Left ventricle myocardium inferior (tissue), 1 donor: ENCODE results near the gene PLA2G4C. TPM values are rescaled to one million over a fixed set of nuclear protein-coding genes. Genes with fewer than 3 reads are reported as not detected.

Source experiments
- DNase-seq: peaks from one replicate; pipeline ENCODE4 v3.0.0-alpha.2; 2020
- H3K27ac ChIP-seq: fragments of 200-600 bp; replicated peaks from 2 replicates; pipeline ENCODE4 v1.8.0; 2021
- H3K27me3 ChIP-seq: fragments of 200-600 bp; 2 replicates; pipeline ENCODE4 v1.8.0; 2021; ENCODE audit warnings: low read depth
- H3K36me3 ChIP-seq: fragments of 200-600 bp; 2 replicates; pipeline ENCODE4 v1.8.0; 2021
- H3K4me1 ChIP-seq: fragments of 200-600 bp; 2 replicates; pipeline ENCODE4 v1.8.0; 2021
- H3K4me3 ChIP-seq: fragments of 200-600 bp; 2 replicates; pipeline ENCODE4 v1.8.0; 2021; ENCODE audit warnings: mild to moderate bottlenecking, moderate library complexity
- H3K9me3 ChIP-seq: fragments of 200-600 bp; replicated peaks from 2 replicates; pipeline ENCODE4 v1.8.0; 2021
- intact Hi-C: fragments of 100-400 bp; cut with micrococcal nuclease; formaldehyde crosslinking; loops from one replicate; pipeline ENCODE4 v1.11.0; 2022
- long read RNA-seq: library from polyadenylated mRNA; unstranded; transcript quantifications from one replicate; pipeline ENCODE4 v2.0.0, GENCODE V29; 2021
- total RNA-seq: library from RNA; stranded (reverse); fragmentation: NEBNext Ultra II Directional; extraction: Animal tissue kit (Norgen Biotek cat#: 25700); gene quantifications from one replicate; pipeline ENCODE4 v1.2.1, GENCODE V29; 2021
- TF ChIP-seq, protein P1 (sequence below): fragments of 200-600 bp; IDR thresholded peaks from 2 replicates; pipeline ENCODE4 v1.8.0; 2021; ENCODE audit warnings: antibody characterized with exemption, mild to moderate bottlenecking, borderline replicate concordance
- donor health status: DM: no; HTN: yes; CAD: no; lungs with severe emphysema.

The PLA2G4C gene, protein sequence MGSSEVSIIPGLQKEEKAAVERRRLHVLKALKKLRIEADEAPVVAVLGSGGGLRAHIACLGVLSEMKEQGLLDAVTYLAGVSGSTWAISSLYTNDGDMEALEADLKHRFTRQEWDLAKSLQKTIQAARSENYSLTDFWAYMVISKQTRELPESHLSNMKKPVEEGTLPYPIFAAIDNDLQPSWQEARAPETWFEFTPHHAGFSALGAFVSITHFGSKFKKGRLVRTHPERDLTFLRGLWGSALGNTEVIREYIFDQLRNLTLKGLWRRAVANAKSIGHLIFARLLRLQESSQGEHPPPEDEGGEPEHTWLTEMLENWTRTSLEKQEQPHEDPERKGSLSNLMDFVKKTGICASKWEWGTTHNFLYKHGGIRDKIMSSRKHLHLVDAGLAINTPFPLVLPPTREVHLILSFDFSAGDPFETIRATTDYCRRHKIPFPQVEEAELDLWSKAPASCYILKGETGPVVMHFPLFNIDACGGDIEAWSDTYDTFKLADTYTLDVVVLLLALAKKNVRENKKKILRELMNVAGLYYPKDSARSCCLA
- 35.3 TPM for total RNA-seq
- long read RNA-seq, transcript PLA2G4C-222 (17 exons, 1,984 nt) = major isoform, 18 of 43 reads
- long read RNA-seq, transcript PLA2G4C-201 (17 exons, 2,496 nt) = minor isoform, 6 of 43 reads
- long read RNA-seq, partial matches to known transcripts = 6 of 43 reads
- long read RNA-seq, other reads (novel, unspliced or antisense) = 12 of 43 reads

DNA sequence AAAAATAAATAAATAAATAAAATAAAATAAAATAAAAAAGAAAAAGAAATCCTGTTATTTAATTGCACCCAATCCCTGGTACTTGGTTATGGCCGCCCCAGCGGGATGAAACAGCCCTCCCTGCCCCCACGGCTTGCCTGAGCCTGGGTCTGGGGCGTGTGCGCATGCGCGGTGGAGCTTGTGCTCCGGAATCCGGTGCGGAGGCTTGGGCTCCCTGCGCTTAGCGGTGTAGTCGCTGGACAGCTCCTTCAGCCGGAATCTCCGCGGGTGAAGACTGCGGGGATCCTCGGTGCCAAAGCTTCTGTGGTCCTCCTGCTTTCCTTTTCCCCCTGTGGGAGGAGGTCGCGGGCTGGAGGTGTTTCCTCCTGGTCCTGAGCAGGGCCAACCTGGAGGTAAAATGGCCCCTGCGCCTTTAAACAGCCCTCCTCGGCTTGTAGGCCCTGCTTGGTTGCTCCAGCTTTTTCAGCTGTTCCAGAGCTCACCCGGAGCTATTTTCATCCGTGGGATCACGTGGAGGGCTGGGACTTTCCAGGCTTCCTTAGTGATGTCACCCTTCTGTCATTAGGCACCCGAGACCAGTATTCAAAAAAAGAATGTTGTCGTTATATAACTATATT is at the start of gene PLA2G4C:
Gene PLA2G4C (minus strand): TSS at position 468 of the 617 bp plus-strand sequence. CDS start 4,288 bp downstream, outside the sequence.
- no peaks in the 10 kb centered on the region for H3K9me3 ChIP-seq
- intact Hi-C loops = no loop called here
- peak; percentile 92 for DNase-seq
- peak within 1 kb of the TSS; percentile 67 for H3K4me3 ChIP-seq
- H3K36me3 ChIP-seq = no peaks in the 10 kb centered on the region
- H3K4me1 ChIP-seq = peaks cover 37% of the 10 kb centered on the region
- no peaks in the 10 kb centered on the region for H3K27me3 ChIP-seq
- TF ChIP-seq, protein P1, sequence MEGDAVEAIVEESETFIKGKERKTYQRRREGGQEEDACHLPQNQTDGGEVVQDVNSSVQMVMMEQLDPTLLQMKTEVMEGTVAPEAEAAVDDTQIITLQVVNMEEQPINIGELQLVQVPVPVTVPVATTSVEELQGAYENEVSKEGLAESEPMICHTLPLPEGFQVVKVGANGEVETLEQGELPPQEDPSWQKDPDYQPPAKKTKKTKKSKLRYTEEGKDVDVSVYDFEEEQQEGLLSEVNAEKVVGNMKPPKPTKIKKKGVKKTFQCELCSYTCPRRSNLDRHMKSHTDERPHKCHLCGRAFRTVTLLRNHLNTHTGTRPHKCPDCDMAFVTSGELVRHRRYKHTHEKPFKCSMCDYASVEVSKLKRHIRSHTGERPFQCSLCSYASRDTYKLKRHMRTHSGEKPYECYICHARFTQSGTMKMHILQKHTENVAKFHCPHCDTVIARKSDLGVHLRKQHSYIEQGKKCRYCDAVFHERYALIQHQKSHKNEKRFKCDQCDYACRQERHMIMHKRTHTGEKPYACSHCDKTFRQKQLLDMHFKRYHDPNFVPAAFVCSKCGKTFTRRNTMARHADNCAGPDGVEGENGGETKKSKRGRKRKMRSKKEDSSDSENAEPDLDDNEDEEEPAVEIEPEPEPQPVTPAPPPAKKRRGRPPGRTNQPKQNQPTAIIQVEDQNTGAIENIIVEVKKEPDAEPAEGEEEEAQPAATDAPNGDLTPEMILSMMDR = no peak
- H3K27ac ChIP-seq = peak within 1 kb of the TSS; percentile 96

DNA sequence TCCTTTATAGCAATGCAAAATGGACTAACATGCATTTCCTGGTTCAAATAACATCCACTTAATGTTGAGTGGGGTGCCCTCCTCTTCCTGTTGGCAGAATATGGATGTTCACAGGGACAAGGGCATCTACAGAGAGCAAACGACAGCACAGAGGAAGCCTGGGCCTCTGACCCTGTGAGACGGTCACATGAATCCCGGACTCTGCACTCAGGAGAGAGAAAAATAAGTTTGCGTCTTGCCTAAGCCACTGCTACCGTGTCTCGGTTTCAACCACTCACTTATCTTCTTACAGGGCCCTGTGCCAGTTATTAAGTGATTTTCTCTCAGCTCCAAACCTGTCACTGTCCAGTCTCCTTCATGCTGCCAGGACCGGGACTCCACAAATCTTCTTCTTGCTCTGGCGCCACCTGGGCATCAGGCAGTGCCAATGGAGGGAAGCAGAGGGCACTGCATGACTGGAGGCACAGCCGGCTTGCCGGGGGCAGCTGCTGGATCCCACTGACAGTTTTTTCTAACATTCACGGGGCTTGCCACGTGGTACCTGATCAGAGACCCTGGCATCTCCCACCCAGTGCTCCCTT is 47.7 kb upstream of the PLA2G4C start:
- H3K27me3 ChIP-seq = no peaks in the 10 kb centered on the region
- no peaks in the 10 kb centered on the region for H3K9me3 ChIP-seq
- no peaks in the 10 kb centered on the region for H3K36me3 ChIP-seq
- TF ChIP-seq, protein P1 = peak; percentile 31
- H3K4me1 ChIP-seq = no peaks in the 10 kb centered on the region
- intact Hi-C loops = no loop called here
- DNase-seq = no peak
- no peak overlapping the region for H3K4me3 ChIP-seq
- H3K27ac ChIP-seq = no peak overlapping the region

DNA sequence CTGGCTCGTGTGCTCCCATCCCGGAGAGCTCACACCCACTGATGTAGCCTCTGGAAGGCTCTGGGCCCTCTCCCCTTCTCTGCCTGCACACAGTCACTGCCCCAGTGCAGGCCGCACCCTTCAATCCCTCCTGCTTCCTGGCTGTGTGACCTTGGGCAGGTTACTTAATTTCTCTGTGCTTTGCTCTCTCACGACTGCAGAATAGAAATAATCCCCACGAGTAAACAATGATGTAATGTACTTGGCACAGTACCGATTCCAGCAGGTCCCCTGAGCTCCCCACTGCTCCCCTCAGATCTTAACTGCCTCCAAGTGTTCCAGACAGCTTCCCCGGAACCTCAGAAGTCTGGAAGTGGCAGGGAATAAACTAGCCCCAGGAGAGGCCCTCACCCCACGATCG is 43.4 kb upstream of the PLA2G4C start:
- intact Hi-C loops = no loop called here
- DNase-seq = no peak
- Histone ChIP-seq H3K27me3 (no peaks in the 10 kb centered on the region), H3K4me3 (no peak overlapping the region), H3K4me1 (no peaks in the 10 kb centered on the region), H3K9me3 (no peaks in the 10 kb centered on the region), H3K36me3 (peaks cover 2% of the 10 kb centered on the region), H3K27ac (no peak overlapping the region)
- TF ChIP-seq, protein P1 = no peak

DNA sequence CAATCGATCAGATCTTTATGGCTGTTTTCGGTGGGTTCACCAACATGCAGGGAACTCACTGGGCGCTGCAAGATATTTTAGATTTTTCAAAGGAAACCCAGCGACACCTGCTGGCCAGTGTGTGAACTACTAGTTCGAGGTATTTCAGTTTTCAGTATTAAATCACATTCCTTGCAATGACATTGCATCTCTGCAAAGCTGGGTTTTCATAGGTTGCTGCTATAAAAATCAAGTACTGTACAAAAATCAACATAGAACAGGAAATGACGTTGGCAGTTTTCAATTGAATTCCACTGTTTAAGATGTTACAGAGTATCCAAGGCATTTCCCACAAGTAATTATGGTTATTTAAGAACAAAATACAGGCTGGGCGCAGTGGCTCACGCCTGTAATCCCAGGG is 41.9 kb upstream of the PLA2G4C start:
- peak; percentile 49 for DNase-seq
- intact Hi-C loops = loop anchor here (1.0 kb wide), 1 partner anchor 45 kb away; no protein-coding TSS in a partner anchor

More for the DNA sequence above, 41.9 kb upstream of the PLA2G4C start:
- Histone ChIP-seq H3K9me3 (no peaks in the 10 kb centered on the region), H3K27me3 (no peaks in the 10 kb centered on the region), H3K36me3 (peaks cover 12% of the 10 kb centered on the region), H3K27ac (peak overlapping the region; percentile 5), H3K4me1 (no peaks in the 10 kb centered on the region), H3K4me3 (no peak overlapping the region)
- TF ChIP-seq, protein P1 = peak; percentile 88
